Stimulated activated CD4-positive, alpha-beta T cell treated with anti-CD3 and anti-CD28 coated beads, Interleukin-4, amount 100 ng/mL, for 4 hours (primary cell): ENCODE results near the gene BHLHE23.

Experiments used
- DNase-seq, 2 experiments: peaks; one replicate each; pipeline ENCODE4 v3.0.0-alpha.2; 2020

BHLHE23 gene

DNA sequence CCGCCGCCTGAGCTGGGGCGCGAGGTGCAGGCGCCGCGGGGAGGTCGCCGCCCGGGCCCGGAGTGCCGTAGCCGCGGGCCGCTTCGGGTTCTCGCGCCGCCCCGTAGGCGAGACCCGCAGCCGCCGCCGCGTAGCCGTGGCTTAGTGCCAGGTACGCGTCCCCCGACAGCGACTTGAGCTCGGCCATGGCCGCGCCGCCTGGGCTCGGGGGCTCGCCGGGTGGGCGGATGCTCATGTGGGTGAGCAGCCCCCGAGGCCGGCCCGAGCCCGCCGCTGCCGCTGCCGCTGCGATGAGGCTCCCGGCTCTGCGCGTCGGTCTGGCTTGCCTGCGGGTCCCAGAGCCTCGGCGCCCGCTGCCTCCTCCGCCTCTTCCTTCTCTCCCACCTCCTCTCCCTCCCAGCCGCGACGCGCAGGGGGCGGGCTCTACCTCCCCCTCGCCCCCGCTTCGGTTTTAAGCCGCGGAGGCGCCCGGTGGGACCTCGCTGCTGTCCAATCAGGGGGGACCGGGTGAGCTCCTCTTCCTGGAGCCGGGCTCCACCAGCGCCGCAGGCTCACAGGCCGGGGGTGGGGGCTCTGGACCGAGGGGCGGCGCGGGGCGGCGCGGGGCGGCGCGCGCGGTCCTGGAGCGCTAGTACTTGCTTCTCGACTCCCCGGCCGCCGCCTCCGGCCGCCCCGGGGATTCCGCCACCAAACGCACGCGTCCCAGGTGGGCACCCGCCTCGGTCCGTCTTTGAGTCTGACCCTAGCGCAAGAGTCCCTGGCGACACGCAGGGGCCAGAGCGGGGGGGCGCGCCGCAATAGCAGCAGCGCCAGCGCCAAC, at the start of gene BHLHE23:
Gene BHLHE23, minus strand, starts transcription at position 425 of the 820 bp plus-strand sequence. Its CDS starts 190 bp downstream, at position 235.
- DNase-seq: peak in 1 of 2 experiments; percentile 38

DNA sequence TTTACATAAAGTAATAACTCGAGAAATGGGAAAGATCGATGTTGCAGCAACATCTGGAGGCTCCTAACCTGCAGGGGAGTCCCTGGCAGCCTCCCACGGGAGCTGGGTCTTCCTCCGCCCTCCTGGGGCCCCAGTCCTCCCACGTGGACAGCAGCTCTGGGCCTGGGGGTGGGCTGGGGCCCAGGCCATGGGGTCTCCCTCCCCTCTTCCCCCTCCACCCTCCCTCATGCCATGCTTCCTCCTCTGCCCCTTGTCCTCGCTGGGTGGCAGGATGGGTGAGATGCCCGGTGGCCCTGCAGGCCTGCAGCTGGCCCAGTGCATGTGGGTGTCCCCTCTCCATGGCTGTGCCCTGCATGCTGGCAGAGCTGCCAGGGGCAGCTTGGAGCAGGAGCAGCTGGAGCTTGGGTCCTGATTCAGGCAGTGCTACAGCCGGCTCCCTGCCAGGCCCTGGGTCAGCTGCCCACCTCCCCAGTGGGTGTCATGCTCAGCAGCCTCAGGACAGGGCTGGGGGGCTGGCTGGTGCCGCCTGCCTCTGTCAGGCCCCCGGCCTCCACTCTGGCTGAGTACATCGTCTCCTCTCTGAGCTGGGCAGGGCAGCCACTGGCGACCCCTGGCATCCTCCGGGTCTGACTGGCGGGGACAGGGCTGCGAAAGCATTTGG, 48.9 kb upstream of the BHLHE23 start:
- DNase-seq: no peak

DNA sequence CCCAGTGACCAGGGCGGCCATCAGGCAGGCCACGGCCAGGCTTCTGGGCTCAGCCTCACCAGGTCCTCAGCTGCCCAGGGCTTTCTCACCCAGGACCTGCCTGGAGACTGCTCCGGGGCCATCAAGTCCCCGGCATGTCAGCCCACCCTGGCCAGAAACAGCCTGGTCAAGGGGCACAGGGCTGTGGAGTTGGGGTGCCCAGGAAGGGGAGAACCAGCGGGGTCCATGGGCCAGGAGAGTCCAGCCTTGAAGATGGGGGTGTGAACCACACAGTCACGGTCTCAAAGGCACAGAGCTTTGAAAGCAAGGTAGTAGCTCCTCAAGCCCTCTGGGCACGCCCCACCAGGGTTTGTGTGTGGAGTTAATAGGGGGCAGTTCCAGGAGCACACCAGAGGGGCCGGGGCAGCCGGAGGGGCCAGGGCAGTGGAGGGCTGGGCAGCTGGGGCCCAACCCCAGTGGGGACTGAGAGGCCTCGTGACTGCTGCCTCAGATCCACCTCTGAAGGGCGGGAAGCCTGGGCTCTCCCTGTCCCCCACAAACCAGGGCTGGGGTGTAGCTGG, 48.0 kb upstream of the BHLHE23 start:
- no peak for DNase-seq

DNA sequence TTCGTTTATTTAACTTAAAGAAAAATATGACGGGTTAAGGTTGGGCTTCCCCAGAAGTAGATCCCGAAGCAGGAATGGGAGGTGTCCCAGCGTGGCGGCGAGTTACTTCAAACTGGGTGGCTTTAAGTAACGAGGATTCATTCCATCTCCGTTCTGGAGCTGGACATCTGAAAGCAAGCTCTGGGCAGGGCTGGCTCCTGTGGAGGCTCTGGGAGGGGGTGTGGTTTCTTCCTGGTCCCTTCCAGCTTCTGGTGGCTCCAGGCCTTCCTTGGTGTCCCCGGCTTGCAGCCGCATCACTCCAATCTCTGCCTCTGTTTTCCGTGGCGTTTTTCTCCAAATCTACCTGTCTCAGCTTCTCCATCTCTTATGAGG, 47.3 kb upstream of the BHLHE23 start:
- no peak for DNase-seq

DNA sequence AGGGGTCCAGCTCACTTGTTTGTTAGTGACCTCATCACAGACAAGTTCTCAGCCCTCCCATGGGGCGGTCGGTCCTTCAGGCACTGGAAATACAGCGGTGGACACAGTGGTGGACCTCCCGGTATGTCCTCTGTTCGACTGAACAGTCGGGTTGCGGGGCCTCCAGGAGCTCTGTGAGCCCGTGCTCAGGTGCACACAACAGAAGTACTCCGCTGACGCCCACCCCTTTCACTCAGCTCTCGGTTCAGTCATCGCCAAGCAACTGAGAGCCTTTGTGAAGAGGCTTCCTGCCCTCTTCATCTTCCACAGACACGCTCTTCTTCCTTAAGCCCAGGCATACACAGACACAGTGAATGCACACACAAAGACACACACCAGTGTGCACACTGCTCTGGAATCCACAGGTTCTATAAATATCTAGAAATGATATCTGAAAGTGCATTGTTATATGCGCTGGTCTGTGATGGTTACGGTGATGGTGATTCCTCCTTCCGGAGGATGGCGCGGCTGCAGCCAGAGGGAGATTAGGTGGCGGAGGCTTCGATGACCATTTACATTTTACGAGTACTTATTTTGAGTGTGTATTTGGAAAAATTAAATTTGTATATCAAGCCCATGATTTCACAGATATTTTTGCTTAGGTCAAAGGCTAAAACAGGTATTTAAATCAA, 46.8 kb upstream of the BHLHE23 start:
- DNase-seq: no peak

DNA sequence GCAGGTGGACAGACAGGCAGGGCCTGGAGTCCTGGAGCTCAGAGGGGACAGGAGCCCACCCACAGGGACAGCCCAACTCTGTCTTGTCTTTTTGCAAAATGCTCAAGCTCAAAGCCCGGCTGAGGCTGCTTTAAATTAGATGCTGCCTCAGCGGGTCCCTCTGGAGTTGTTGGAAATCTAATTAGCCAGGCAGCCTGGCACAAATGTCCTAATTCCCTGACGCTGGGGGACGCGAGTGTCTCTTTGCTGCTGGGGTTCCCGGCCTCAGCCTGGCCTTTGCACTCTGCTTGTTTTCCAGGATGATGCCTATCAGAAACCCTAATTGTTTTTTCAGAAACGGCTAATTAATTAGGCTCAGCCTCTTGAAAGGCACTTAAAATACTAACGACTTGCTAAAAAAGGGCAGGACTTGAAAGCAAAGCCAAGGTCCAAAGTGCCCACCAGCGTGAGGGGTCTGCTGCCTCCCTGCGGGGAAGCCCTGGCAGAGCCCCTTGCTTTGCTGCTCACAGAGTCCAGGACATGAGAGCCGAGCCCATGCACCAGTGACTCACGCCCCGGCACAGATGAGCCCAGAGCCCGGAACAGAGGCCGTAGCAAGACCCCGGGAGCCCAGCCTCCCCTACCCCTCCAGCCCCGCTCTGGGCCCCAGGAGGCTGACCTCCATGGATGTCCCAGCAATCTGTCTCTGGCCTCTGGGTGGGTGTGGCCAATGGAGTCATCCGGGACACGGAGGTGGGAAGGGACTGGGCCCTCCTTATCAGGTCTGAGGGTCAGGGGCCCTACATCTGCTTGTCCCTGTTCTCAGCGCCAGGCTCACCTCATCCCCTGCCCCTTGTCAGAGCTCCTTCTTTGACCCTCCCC, 46.0 kb upstream of the BHLHE23 start:
- no peak for DNase-seq

DNA sequence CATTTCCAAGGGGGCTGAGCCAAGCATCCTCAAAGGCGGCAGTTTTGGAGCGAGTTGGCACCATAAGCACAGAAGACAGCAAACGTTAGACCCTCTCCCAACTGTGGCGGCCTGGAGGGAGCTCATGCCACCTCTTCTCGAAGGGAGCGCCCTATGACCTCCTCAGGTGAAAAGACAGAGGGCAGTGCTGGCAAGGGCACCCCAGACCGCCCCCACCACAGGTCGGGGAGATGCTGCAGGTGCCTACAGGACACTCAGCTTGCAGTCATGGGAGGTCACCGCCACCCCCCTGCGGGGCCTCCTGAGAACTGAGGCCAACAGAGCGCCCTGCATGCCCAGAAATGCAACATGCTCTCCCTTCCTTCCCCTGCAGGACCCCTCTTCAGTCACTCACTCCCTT, 45.1 kb upstream of the BHLHE23 start:
- no peak for DNase-seq

DNA sequence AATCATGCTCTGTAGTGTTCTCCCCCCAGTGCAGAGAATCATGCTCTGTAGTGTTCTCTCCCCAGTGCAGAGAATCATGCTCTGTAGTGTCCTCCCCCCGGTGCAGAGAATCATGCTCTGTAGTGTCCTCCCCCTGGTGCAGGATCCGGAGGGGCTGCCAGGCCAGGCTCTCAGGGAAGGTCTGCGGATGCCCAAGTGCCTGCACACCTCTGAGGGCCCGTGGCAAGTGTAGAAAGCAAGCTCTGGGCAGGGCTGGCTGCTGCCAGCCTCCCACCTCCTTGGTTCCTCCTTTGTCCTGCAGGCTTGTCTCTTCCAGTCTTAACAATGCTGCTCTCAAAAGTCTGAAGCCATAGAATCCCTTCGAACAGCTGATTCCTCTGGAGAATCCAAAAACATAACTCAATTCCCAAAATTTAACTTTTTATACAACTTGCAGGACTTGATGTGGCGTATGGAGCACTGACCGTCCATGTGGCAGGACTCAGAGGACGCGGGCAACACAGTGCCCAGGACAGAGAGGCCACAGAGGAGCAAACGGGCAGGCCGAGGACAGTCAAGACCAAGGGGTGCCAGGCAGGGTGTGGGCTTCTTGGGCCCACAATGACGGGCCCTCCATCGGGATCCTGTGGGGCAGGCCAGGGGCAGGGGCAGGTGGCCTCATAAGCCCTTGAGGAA, 44.6 kb upstream of the BHLHE23 start:
- no peak for DNase-seq

DNA sequence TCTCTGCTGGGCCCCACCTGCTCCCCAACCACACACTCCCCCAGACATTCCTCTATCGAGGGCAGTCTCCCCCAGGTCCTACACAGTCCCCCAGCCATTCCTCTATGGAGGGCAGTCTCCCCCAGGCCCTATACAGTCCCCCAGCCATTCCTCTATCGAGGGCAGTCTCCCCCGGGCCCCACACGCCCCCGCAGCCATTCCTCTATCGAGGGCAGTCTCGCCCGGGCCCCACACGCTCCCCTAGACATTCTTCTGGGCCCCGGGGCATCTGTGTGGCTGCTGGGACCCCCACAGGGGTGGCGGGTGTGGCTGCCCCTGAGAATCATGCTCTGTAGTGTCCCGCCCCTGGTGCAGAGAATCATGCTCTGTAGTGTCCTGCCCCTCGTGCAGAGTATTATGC, 43.6 kb upstream of the BHLHE23 start:
- no peak for DNase-seq

DNA sequence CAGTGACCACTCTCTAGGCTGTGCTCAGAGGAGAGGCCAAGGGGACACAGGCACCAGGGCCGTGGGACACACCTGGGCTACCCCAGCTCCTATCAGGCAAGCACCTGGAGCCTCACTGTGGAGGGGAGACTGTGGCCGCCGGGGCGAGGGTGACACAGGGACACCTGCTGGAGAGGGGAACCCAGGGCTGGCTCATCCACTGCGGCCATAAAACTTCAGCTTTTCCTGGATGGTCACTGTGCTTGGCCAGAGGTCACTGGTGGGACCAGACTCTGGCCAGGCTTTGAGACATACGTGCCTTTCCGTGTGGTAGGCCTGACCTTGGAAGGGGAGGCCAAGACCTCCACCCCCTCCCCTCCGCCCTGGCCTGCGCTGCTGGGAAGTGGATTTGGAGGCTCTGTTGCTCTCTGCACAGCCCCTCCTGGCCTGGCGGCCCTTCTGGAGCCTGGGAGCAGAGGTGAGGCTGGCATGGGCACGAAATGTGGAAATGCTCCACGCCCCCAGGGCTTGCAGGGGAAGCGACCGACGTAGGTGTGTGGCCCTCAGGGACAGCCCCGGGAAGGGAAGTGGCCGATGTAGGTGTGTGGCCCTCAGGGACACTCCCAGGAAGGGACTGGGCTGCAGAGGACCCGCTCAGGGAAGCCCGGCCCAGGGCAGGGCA, 42.9 kb upstream of the BHLHE23 start:
- no peak for DNase-seq

DNA sequence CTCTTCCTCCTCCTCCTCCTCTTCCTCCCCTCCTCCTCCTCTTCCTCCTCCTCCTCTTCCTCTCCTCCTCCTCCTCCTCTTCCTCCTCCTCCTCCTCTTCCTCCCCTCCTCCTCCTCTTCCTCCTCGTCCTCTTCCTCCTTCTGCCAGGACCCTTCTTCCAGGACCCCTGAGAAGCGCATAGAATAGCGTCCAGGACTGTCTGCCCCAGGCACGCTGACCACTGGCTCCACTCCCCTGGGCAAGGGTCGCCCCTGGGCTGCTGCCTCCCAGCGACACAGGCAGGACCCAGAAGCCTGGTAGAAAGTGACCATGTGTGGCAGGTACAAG, 42.4 kb upstream of the BHLHE23 start:
- no peak for DNase-seq

DNA sequence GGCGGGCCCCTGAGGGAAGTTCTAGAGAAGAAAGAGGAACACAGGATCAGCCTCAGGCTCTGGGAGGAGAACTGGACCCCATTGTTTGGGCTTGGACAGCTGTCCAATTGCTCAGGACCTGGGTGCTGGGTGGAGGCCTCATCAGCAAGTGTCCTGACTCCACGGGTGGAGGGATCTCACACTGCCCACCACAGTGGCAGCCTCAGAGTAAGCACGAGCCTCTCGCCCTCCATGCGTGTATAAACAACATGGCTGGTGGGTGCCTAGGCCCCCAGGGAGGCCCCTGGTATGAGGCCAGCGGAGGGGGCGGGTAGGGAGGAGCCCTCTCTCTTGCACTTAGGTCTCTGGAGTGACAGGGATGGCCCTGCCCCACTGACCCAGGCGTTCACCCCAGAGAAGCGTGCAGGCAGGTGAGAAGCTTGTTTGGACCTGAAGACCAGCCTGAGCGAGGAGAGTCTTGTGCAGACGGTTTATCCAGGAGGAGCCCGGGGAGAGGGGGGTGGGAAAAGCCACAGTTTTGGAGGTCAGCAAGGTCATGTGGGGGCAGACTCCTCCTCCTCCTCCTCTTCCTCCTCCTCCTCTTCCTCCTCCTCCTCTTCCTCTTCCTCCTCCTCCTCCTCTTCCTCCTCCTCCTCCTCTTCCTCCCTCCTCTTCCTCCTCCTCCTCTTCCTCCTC, 41.9 kb upstream of the BHLHE23 start:
- DNase-seq: no peak

DNA sequence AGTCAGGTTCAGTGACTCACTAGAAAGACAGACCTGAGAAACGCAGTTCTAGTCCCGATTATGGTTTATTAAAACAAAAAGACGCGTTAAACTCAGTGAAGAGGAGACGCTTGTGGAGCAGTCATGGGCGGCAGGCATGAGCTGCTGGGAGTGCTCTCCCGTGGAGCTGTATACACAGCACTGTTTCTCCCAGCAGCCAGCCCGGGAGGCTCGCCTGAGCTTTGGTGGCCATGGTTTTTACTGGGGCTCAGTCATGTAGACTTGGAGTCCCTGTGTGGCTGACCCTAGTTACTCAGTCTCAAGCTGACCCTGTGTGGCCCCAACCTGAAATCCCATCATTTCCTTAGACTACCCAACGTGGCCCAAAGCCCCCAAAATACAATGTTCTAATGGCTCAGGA, 41.2 kb upstream of the BHLHE23 start:
- no peak for DNase-seq

DNA sequence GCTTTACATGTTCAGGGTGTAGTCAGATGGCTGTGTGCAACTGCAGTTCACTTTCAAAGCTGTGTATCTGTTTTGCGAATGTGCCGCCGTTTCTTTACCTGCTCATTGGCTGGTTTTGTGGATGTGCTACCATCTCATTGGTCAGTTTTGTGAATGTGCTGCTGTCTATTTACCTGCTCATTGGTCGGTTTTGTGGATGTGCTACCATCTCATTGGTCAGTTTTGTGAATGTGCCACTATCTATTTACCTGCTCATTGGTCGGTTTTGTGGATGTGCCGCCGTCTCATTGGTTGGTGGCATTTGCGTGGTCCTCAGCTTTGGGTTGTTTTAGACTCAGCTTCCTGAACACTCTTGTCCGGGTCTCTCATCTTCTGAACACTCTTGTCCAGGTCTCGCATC, 40.5 kb upstream of the BHLHE23 start:
- DNase-seq: no peak

DNA sequence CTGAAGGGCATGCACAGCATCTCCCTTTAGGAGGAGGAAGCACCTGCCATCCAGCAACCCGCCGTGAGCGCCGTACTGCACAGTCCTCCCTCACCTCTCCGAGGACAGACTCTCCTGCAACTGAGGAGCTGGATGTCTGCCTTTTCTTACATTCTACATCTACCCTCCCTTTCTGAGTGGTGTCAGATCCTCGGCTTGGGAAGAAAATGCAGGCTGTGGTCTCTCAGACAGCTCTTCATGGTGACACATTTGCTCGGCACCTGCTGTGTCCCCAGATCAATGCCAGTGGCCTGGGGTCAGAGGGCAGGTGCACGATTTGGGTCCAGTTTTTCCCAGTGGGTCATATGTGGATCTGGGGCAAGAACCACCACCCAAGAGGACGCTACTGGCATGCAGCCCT, 40.1 kb upstream of the BHLHE23 start:
- DNase-seq: no peak

DNA sequence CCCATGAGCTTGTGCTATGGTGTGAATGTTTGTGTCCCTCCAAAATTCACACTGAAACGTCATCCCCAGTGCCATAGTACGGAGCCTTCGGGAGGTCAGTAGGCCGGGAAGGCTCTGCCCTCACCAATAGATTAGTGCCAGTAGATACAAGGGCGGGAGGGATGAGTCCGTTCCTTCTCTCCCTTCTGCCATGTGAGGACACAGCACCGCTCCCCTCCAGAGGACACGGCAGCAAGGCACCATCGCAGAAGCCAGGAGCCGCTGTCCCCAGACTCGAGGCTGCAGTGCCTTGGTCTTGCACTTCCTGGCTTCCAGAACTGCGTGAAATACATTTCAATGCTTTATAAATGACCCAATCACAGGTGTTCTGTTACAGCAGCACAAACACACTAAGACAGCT, 39.2 kb upstream of the BHLHE23 start:
- no peak for DNase-seq

DNA sequence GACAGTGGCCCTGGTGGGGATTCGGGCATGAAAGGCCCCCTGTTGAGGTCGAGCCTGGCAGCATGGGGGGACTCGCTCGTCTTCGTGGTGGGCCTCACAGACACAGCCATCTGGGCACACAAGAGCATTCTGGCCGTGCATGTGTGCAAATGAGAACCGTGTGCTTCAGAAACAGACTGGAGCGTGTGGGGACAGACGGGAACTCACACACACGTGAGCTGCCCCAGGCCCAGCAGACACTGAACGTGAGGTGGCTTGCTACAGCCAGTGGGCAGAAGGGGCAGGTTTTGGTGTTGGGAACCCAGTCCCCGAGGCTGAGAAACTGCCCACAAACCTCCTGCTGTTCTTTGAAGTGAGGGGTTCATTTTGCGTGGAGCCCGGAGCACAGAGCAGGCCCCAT, 38.6 kb upstream of the BHLHE23 start:
- DNase-seq: no peak

DNA sequence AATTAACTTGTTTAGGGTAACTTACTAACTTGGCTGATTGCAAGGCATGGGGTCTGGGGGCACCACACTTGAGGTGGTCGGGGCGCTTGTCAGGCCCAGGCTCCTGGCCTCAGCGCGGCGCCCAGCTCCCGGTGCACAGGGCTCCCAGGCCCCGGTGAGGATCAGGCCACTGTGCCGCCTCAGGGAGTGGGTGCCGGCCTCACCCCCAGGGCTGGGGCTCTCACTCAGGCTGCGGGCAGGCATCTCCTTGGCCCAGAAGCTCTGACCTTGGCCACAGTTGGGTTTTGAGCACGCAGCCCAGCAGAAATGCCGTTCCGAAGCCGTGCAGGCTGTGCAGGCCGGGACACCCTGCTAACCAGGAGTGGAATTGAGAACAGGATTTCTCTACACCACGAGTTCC, 37.8 kb upstream of the BHLHE23 start:
- DNase-seq: no peak

DNA sequence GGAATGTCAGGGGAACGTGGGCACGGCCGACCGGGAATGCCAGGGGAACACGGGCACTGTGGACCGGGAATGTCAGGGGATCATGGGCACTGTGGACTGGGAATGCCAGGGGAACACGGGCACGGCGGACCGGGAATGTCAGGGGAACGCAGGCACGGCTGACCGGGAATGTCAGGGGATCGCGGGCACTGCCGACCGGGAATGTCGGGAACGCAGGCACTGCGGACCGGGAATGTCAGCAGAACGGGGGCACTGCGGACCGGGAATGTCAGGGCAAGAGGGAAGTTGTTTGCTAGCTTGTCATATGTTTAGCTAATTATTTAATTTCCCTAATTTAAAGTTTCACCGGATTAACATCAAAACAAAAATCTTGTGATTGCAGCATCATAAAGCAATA, 37.4 kb upstream of the BHLHE23 start:
- DNase-seq: no peak

DNA sequence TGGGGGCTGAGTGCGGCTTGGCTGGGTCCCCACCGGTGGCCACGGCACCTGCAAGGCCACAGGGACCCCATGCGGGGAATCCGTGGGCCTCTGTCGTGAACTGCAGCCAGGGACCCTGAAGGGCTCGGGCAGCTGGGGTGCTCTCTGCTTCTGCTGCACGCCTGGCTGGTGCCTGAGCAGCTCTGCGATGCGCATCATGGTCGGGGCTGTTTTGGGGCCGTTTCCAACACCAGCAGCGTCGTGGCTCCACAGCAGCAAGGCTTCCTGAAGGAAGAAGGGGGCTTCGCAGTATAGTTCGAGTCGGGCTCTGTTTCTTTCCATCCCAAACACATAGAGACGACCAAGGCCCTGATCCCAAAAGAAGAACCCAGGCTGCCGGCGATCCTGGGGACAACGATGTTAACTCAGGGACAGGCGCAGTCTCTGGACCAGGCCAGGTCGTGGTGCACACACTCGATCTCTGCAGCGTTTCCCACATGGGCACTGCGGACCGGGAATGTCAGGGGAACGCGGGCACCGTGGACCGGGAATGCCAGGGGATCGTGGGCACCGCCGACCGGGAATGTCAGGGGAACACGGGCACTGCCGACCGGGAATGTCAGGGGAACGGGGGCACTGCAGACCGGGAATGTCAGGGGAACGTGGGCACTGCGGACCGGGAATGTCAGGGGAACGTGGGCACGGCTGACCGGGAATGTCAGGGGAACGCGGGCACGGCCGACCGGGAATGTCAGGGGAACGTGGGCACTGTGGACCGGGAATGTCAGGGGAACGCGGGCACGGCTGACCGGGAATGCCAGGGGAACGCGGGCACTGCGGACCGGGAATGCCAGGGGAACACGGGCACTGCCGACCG, 36.8 kb upstream of the BHLHE23 start:
- DNase-seq: no peak
